ENCODE data around the gene GMPPB. TPM values are rescaled to one million over a fixed set of nuclear protein-coding genes. Genes with fewer than 3 reads are reported as not detected.
A peak's percentile ranks its signal among the peaks of the same experiment; 100 is the strongest.
"Not testable (repeated sequence)": the region's sequence is repeated elsewhere in the genome, so short reads cannot be mapped to it uniquely, and the experiment has no call there.

GMPPB gene
- total RNA-seq, 1 donor from 2014 or later, result 21.2 TPM

GRCh38 chr3:49687424-49687795 is 36.3 kb downstream of the GMPPB start:
- H3K4me3 Mint-ChIP-seq (ENCODE audit: unreplicated experiment), result peak overlapping the region; percentile 79
- peaks cover 14% of the 10 kb centered on the region for H3K27me3 Mint-ChIP-seq (ENCODE audit: unreplicated experiment)
- H3K36me3 Mint-ChIP-seq (ENCODE audit: unreplicated experiment); DNase-seq; H3K4me1 Mint-ChIP-seq (ENCODE audit: low read depth, unreplicated experiment); H3K9me3 Mint-ChIP-seq (ENCODE audit: unreplicated experiment); H3K27ac Mint-ChIP-seq (ENCODE audit: unreplicated experiment): not testable (repeated sequence)

- not testable (repeated sequence) for H3K36me3 Mint-ChIP-seq (ENCODE audit: unreplicated experiment); H3K9me3 Mint-ChIP-seq (ENCODE audit: unreplicated experiment); H3K4me1 Mint-ChIP-seq (ENCODE audit: low read depth, unreplicated experiment)
- Mint-ChIP-seq H3K4me3 (ENCODE audit: unreplicated experiment) (peak overlapping the region; percentile 79), H3K27me3 (ENCODE audit: unreplicated experiment) (peaks cover 14% of the 10 kb centered on the region), H3K27ac (ENCODE audit: unreplicated experiment) (peak overlapping the region; percentile 33)
- peak; percentile 71 for DNase-seq
Observed at GRCh38 chr3:49686769-49687423, 36.9 kb downstream of the GMPPB start.

GRCh38 chr3:49686346-49686745 is 37.4 kb downstream of the GMPPB start:
- H3K27ac Mint-ChIP-seq (ENCODE audit: unreplicated experiment); H3K4me1 Mint-ChIP-seq (ENCODE audit: low read depth, unreplicated experiment); H3K9me3 Mint-ChIP-seq (ENCODE audit: unreplicated experiment); H3K36me3 Mint-ChIP-seq (ENCODE audit: unreplicated experiment); DNase-seq: not testable (repeated sequence)
- Mint-ChIP-seq H3K27me3 (ENCODE audit: unreplicated experiment) (peaks cover 14% of the 10 kb centered on the region), H3K4me3 (ENCODE audit: unreplicated experiment) (peak overlapping the region; percentile 38)

- peaks cover 14% of the 10 kb centered on the region for H3K27me3 Mint-ChIP-seq (ENCODE audit: unreplicated experiment)
- not testable (repeated sequence) for DNase-seq; H3K4me3 Mint-ChIP-seq (ENCODE audit: unreplicated experiment); H3K36me3 Mint-ChIP-seq (ENCODE audit: unreplicated experiment); H3K9me3 Mint-ChIP-seq (ENCODE audit: unreplicated experiment); H3K4me1 Mint-ChIP-seq (ENCODE audit: low read depth, unreplicated experiment); H3K27ac Mint-ChIP-seq (ENCODE audit: unreplicated experiment)
Observed at GRCh38 chr3:49685846-49686245, 37.9 kb downstream of the GMPPB start.

GRCh38 chr3:49685103-49685502 is 38.6 kb downstream of the GMPPB start:
- H3K4me3 Mint-ChIP-seq (ENCODE audit: unreplicated experiment); H3K4me1 Mint-ChIP-seq (ENCODE audit: low read depth, unreplicated experiment); H3K27ac Mint-ChIP-seq (ENCODE audit: unreplicated experiment); H3K36me3 Mint-ChIP-seq (ENCODE audit: unreplicated experiment); H3K9me3 Mint-ChIP-seq (ENCODE audit: unreplicated experiment); DNase-seq: not testable (repeated sequence)
- H3K27me3 Mint-ChIP-seq (ENCODE audit: unreplicated experiment), result peaks cover 18% of the 10 kb centered on the region

- not testable (repeated sequence) for DNase-seq; H3K27ac Mint-ChIP-seq (ENCODE audit: unreplicated experiment); H3K4me3 Mint-ChIP-seq (ENCODE audit: unreplicated experiment); H3K4me1 Mint-ChIP-seq (ENCODE audit: low read depth, unreplicated experiment); H3K36me3 Mint-ChIP-seq (ENCODE audit: unreplicated experiment); H3K9me3 Mint-ChIP-seq (ENCODE audit: unreplicated experiment)
- H3K27me3 Mint-ChIP-seq (ENCODE audit: unreplicated experiment), result peaks cover 14% of the 10 kb centered on the region
Observed at GRCh38 chr3:49684453-49684852, 39.3 kb downstream of the GMPPB start.

GRCh38 chr3:49683162-49683561 is 40.6 kb downstream of the GMPPB start:
- no peaks in the 10 kb centered on the region for H3K4me1 Mint-ChIP-seq (ENCODE audit: low read depth, unreplicated experiment)
- no peak overlapping the region for H3K27ac Mint-ChIP-seq (ENCODE audit: unreplicated experiment)
- H3K36me3 Mint-ChIP-seq (ENCODE audit: unreplicated experiment), result peaks cover 5% of the 10 kb centered on the region
- H3K9me3 Mint-ChIP-seq (ENCODE audit: unreplicated experiment), result peaks cover 4% of the 10 kb centered on the region
- H3K4me3 Mint-ChIP-seq (ENCODE audit: unreplicated experiment), result no peak overlapping the region
- TF ChIP-seq CTCF (IDR thresholded peaks at IDR 0.05; ENCODE audit: partially characterized antibody, unreplicated experiment), result no peak
- peaks cover 6% of the 10 kb centered on the region for H3K27me3 Mint-ChIP-seq (ENCODE audit: unreplicated experiment)
- DNase-seq, result no peak

GRCh38 chr3:49681543-49681942 is 42.2 kb downstream of the GMPPB start:
- no peaks in the 10 kb centered on the region for H3K4me1 Mint-ChIP-seq (ENCODE audit: low read depth, unreplicated experiment)
- no peak for DNase-seq
- H3K27me3 Mint-ChIP-seq (ENCODE audit: unreplicated experiment), result peaks cover 6% of the 10 kb centered on the region
- no peak for TF ChIP-seq CTCF (IDR thresholded peaks at IDR 0.05; ENCODE audit: partially characterized antibody, unreplicated experiment)
- no peak overlapping the region for H3K4me3 Mint-ChIP-seq (ENCODE audit: unreplicated experiment)
- peaks cover 4% of the 10 kb centered on the region for H3K9me3 Mint-ChIP-seq (ENCODE audit: unreplicated experiment)
- no peak overlapping the region for H3K27ac Mint-ChIP-seq (ENCODE audit: unreplicated experiment)
- H3K36me3 Mint-ChIP-seq (ENCODE audit: unreplicated experiment), result peaks cover 5% of the 10 kb centered on the region
